ENCODE data around the gene KHDRBS1.
A peak's percentile ranks its signal among the peaks of the same experiment; 100 is the strongest.
"Not testable (repeated sequence)": the region's sequence is repeated elsewhere in the genome, so short reads cannot be mapped to it uniquely, and the experiment has no call there.

The KHDRBS1 gene

GRCh38 chr1:32012709-32013385 is 821 bp upstream of the KHDRBS1 start:
- no peak for DNase-seq

GRCh38 chr1:32014199-32014947 is 705 bp downstream of the KHDRBS1 start:
- DNase-seq, result peak in 44 of 56 donors; percentile 8 to 67 (median 43)

- DNase-seq, result no peak
Observed at GRCh38 chr1:32014948-32015273, 1.2 kb downstream of the KHDRBS1 start.

GRCh38 chr1:32020339-32020738 is 6.7 kb downstream of the KHDRBS1 start:
- DNase-seq, result no peak

GRCh38 chr1:32021574-32022018 is 7.9 kb downstream of the KHDRBS1 start:
- not testable (repeated sequence) for DNase-seq

GRCh38 chr1:32023351-32023750 is 9.7 kb downstream of the KHDRBS1 start:
- no peak for DNase-seq

GRCh38 chr1:32025515-32025914 is 11.8 kb downstream of the KHDRBS1 start:
- DNase-seq, result no peak

GRCh38 chr1:32028746-32029145 is 15.1 kb downstream of the KHDRBS1 start:
- no peak for DNase-seq

GRCh38 chr1:32031578-32032274 is 18.1 kb downstream of the KHDRBS1 start:
- DNase-seq, result no peak

GRCh38 chr1:32032275-32032615 is 18.6 kb downstream of the KHDRBS1 start:
- DNase-seq, result no peak

- DNase-seq, result no peak
Observed at GRCh38 chr1:32035119-32035518, 21.5 kb downstream of the KHDRBS1 start.

GRCh38 chr1:32040711-32041110 is 27.0 kb downstream of the KHDRBS1 start:
- peak in 17 of 56 donors; percentile 1 to 49 (median 24) for DNase-seq

- peak in 2 of 56 donors; percentile 6 to 18 for DNase-seq
Observed at GRCh38 chr1:32042330-32042729, 28.7 kb downstream of the KHDRBS1 start.

GRCh38 chr1:32044234-32044633 is 30.6 kb downstream of the KHDRBS1 start:
- DNase-seq, result no peak

GRCh38 chr1:32045772-32046171 is 32.1 kb downstream of the KHDRBS1 start:
- no peak for DNase-seq

GRCh38 chr1:32047701-32048100 is 34.0 kb downstream of the KHDRBS1 start:
- no peak for DNase-seq

- no peak for DNase-seq
Observed at GRCh38 chr1:32048440-32048839, 34.8 kb downstream of the KHDRBS1 start.

GRCh38 chr1:32051706-32052105 is 38.0 kb downstream of the KHDRBS1 start:
- no peak for DNase-seq

- DNase-seq, result no peak
Observed at GRCh38 chr1:32052887-32053286, 39.2 kb downstream of the KHDRBS1 start.

- DNase-seq, result no peak
Observed at GRCh38 chr1:32055416-32055815, 41.7 kb downstream of the KHDRBS1 start.

GRCh38 chr1:32056598-32056997 is 42.9 kb downstream of the KHDRBS1 start:
- no peak for DNase-seq

GRCh38 chr1:32060914-32061313 is 47.2 kb downstream of the KHDRBS1 start:
- DNase-seq, result no peak

GRCh38 chr1:32062867-32063230 is 49.2 kb downstream of the KHDRBS1 start:
- no peak for DNase-seq
